ENCODE results near the gene LRRC8E. TPM values are rescaled to one million over a fixed set of nuclear protein-coding genes. Genes with fewer than 3 reads are reported as not detected.

The LRRC8E gene
- total RNA-seq, 1 donor from 2014 or later, result 4.3 TPM

DNA sequence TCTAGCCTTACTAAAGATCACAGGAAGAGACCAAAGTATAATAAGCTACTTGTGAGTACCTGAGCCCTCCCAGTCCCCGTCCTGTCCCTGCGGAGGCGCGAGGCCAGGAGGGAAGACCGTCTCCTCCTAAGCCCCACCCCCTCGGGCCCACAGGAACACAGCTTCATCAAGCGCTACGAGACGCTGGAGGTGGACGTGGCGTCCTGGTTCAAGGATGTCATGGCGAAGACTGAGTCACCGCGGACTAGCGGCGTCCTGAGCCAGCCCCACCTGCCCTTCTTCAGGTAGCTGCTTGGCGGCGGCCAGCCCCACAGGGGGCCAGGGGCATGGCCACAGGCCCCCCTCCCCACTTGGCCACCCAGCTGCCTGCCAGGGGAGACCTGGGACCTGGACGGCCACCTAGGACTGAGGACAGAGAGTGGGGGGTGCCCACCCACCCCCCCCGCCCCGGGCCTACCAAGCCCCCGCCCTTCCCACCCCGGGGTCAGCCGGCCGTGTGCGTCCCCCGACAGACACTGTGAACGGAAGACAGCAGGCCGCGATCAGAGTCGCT lies 23.9 kb downstream of the LRRC8E start:
- H3K27me3 Mint-ChIP-seq (ENCODE audit: low read depth), result peaks cover 33% of the 10 kb centered on the region
- H3K4me3 Mint-ChIP-seq, result no peak overlapping the region
- no peaks in the 10 kb centered on the region for H3K9me3 Mint-ChIP-seq
- peaks cover 16% of the 10 kb centered on the region for H3K36me3 Mint-ChIP-seq
- H3K27ac Mint-ChIP-seq, result no peak overlapping the region
- DNase-seq (ENCODE audit: low spot score in 2 of 2, unreplicated experiment in 2 of 2), result no peak
- H3K4me1 Mint-ChIP-seq, result peaks cover 6% of the 10 kb centered on the region
- TF ChIP-seq, protein P1, sequence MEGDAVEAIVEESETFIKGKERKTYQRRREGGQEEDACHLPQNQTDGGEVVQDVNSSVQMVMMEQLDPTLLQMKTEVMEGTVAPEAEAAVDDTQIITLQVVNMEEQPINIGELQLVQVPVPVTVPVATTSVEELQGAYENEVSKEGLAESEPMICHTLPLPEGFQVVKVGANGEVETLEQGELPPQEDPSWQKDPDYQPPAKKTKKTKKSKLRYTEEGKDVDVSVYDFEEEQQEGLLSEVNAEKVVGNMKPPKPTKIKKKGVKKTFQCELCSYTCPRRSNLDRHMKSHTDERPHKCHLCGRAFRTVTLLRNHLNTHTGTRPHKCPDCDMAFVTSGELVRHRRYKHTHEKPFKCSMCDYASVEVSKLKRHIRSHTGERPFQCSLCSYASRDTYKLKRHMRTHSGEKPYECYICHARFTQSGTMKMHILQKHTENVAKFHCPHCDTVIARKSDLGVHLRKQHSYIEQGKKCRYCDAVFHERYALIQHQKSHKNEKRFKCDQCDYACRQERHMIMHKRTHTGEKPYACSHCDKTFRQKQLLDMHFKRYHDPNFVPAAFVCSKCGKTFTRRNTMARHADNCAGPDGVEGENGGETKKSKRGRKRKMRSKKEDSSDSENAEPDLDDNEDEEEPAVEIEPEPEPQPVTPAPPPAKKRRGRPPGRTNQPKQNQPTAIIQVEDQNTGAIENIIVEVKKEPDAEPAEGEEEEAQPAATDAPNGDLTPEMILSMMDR (IDR thresholded peaks at IDR 0.05; ENCODE audit: unreplicated experiment), result no peak

DNA sequence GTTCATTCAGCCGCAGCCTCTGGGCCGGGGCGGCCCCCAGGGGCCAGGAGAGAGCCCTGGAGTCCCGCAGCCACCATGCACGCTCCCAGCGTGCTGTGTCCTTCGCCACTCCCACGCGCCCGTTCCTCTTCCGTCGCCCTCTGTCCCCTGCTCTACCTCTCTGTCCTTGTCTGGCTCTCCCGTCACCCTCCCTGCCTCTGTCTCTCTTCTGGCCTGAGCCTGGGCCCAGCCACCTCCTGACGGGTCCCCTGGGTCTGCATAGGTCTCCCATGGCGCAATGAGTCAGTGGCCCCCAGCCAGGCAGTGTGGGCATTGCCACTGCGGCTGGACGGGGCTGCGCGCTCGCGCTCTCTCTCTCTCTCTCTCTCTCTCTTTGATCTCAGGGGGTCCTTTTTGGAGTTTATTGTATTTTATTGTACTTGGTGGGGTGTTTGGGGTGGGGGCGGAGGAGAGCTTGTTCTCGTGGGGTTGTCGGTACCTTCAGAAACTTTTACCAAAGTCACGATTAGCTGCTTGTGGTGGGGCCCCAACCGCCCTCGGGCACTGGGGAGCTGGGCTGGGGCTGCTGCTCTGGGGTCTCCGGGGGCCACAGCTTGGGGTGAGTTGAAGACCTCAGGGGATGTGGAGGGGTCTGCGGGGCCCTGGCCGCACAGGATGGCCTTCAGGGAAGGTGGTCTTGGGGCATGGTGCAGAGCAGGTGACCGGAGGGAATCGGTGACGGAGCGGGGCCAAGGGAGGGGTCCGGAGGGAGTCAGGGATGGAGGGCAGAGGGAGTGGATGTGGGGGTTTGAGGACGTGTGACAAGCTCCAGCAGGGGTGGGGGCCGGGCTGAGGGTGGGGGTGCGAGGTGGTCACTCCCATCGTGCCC lies 24.6 kb downstream of the LRRC8E start:
- Mint-ChIP-seq H3K9me3 (no peaks in the 10 kb centered on the region), H3K4me3 (no peak overlapping the region), H3K4me1 (peaks cover 7% of the 10 kb centered on the region), H3K27ac (no peak overlapping the region), H3K36me3 (peaks cover 16% of the 10 kb centered on the region), H3K27me3 (ENCODE audit: low read depth) (peaks cover 38% of the 10 kb centered on the region)
- DNase-seq (ENCODE audit: low spot score in 2 of 2, unreplicated experiment in 2 of 2), result peak in 1 of 2 experiments; percentile 18
- TF ChIP-seq, protein P1 (IDR thresholded peaks at IDR 0.05; ENCODE audit: unreplicated experiment), result no peak

DNA sequence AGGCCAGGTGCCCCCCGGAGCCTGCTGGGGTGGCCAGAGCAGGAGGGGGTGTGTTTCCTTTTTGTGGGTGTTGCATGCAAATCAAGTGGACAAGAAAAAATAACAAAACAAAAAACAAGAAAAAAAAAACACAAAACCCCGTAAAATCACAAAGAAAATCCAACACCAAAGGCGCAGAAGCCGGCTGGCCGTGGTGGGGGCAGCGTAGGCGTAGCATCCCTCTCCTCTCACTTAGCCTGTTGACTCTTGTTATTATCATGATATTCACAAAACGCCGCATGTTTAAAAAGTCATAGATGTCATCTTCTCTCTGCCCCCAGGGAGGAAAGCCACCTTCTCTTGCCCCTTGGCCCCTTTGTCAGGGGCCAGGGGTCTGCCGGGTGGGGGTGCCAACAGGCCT lies 25.3 kb downstream of the LRRC8E start:
- DNase-seq (ENCODE audit: low spot score in 2 of 2, unreplicated experiment in 2 of 2), result no peak
- H3K4me1 Mint-ChIP-seq, result peaks cover 8% of the 10 kb centered on the region
- no peak overlapping the region for H3K4me3 Mint-ChIP-seq
- H3K27me3 Mint-ChIP-seq (ENCODE audit: low read depth), result peaks cover 45% of the 10 kb centered on the region
- no peaks in the 10 kb centered on the region for H3K9me3 Mint-ChIP-seq
- peaks cover 16% of the 10 kb centered on the region for H3K36me3 Mint-ChIP-seq
- TF ChIP-seq, protein P1 (IDR thresholded peaks at IDR 0.05; ENCODE audit: unreplicated experiment), result no peak
- H3K27ac Mint-ChIP-seq, result no peak overlapping the region

DNA sequence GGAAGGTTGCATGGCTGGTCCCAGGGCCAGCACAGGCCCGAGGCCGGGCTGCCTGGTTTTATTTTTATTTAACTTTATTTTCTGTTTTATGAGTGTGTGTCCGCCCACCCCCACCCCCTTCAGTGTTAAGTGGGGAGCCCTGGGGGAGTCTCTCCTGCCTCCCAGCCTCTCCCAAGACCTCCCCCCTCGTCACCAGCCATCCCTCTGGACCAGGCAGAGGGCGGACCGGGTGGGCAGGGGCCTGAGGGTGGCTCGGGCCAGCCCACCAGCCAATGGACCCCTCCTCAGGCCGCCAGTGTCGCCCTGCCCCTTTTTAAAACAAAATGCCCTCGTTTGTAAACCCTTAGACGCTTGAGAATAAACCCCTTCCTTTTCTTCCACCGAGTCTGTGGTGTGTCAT lies 25.8 kb downstream of the LRRC8E start:
- no peak for DNase-seq (ENCODE audit: low spot score in 2 of 2, unreplicated experiment in 2 of 2)
- Mint-ChIP-seq H3K4me1 (peaks cover 8% of the 10 kb centered on the region), H3K9me3 (no peaks in the 10 kb centered on the region), H3K27me3 (ENCODE audit: low read depth) (peaks cover 45% of the 10 kb centered on the region), H3K36me3 (peaks cover 16% of the 10 kb centered on the region), H3K27ac (no peak overlapping the region), H3K4me3 (no peak overlapping the region)
- TF ChIP-seq, protein P1 (IDR thresholded peaks at IDR 0.05; ENCODE audit: unreplicated experiment), result no peak

DNA sequence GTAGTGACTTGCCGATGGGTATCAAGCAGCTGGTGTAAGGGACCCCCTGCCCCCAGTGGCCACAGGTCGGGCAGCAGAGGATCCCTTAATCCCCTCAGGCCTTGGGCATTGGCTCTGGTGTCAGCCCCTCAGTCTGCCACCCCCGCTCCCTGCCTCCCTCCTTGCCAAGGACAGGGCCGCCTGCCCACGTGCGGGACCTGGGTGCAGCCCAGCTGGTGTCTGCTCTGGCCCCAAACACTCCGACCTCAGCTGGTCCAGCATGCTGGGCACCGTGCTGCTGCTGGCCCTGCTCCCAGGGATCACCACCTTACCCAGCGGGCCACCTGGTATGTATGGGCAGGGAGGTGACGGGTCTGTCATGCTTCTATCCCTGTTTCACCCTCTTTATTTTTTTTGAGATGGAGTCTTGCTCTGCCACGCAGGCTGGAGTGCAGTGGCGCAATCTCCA lies 26.3 kb downstream of the LRRC8E start, which contains the start of gene TGFBR3L:
TSS of gene TGFBR3L (plus strand) at position 233 of the 448 bp plus-strand sequence.
- Mint-ChIP-seq H3K9me3 (no peaks in the 10 kb centered on the region), H3K27me3 (ENCODE audit: low read depth) (peaks cover 46% of the 10 kb centered on the region), H3K4me3 (peak within 1 kb of the TSS; percentile 47), H3K27ac (no peak within 1 kb of the TSS), H3K36me3 (peaks cover 16% of the 10 kb centered on the region), H3K4me1 (peaks cover 10% of the 10 kb centered on the region)
- TF ChIP-seq, protein P1 (IDR thresholded peaks at IDR 0.05; ENCODE audit: unreplicated experiment), result no peak
- peak in 1 of 2 experiments; percentile 15 for DNase-seq (ENCODE audit: low spot score in 2 of 2, unreplicated experiment in 2 of 2)

Data from mesothelial cell of epicardium (in vitro differentiated cells).